Activated CD4-positive, alpha-beta T cell treated with anti-CD3 and anti-CD28 coated beads for 48 hours (primary cell): ENCODE results near the gene TPD52L2.

Source experiments
- DNase-seq: peaks from one replicate; pipeline ENCODE4 v3.0.0-alpha.2; 2020

TPD52L2 gene

DNA sequence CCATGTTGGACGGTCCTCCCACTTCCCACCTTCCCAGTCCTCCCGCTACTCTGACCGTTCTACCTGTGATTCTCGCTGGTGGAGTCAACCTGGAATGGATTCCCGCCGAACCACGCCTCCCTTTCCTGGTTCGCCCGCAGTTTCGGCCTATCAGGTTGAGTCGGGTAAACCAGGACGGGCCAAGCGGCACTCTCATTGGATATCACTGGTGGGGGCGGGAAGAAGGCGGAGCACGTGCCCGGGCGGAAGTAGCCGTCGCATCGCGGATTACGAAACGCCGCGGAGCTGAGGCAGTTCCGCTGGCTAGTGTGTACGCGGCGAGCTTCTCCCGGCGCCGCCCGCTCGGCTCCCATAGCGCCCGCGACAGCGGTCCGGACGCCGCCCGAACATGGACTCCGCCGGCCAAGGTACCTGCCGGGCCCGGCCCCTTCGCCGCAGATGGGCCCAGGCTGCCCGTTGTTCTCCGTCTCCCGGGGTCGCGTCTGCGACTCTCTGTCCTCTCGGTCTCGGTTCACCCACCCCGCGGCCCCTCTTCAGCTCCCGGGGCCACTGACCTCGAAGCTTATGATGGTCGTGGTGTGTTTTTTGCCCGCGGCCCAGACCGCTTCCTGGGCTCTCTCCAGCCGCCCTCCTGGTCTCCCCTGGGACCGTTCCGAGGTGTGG lies at the start of gene TPD52L2:
Gene TPD52L2, plus strand, starts transcription at position 293 of the 663 bp plus-strand sequence. Its CDS starts 96 bp downstream, at position 389.
- DNase-seq = peak; percentile 99

GRCh38 chr20:63815615-63816253 lies 49.3 kb upstream of the TPD52L2 start:
- no peak for DNase-seq

GRCh38 chr20:63819224-63819921 lies 45.7 kb upstream of the TPD52L2 start:
- no peak for DNase-seq

DNA sequence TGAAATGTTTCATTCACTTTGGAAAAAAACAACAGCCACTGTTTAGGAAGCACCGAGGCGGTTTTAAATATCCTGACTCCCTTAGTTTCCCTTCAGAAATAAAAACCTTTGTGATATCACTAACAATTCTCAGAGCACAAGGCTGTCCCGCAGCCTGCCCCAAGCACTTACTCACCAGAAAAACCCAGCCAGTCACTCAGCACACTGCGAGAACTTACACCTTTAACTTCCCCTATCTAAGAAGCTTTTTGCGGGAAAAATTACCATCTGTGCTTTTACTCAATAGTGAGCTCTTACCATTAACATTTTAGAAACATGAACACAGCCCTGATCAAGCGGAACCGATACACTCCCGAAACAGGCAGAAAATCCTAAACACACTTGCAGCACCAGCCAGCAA lies 43.3 kb upstream of the TPD52L2 start:
- DNase-seq = no peak

GRCh38 chr20:63822276-63822696 lies 42.8 kb upstream of the TPD52L2 start:
- no peak for DNase-seq

- no peak for DNase-seq
Observed at GRCh38 chr20:63823691-63824311, 41.3 kb upstream of the TPD52L2 start.

DNA sequence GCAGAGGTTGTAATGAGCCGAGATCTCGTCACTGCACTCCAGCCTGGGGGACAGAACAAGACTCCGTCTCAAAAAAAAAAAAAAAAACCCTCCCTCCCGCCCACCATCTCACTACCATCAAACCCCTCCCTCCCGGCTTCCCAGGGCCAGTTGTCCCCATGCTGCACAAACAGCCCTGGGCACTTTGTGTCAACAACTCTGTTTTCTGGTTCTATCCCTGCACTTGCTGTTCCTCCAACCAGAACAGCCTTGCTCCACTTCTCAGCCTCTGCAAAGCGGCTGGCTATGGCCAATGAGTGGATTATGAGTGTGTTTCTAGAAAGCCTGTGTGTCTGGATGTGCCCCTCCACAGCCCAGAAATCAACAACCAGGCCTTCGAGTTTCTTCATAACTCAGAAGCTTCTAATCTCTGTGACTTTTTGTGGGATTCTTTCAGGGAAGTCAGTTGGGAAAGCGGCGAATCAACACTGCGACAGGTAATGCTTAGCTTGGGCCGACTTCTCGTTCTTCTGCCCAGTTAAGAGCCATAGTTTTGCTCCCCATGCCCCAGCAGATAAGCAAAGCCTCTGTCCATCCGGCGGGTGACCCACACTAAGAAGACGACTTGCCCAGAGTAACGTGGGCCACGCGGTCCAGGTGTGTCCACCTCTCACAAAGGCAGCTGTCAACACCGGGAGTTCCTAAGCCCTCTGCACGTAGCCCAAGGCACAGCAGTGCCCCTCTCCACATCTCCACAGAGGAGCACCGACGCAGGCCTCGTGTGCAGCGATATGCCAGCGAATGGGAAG lies 39.5 kb upstream of the TPD52L2 start:
- no peak for DNase-seq

GRCh38 chr20:63826753-63827152 lies 38.3 kb upstream of the TPD52L2 start:
- DNase-seq = no peak

- no peak for DNase-seq
Observed at GRCh38 chr20:63828124-63828523, 36.9 kb upstream of the TPD52L2 start.

- no peak for DNase-seq
Observed at GRCh38 chr20:63828545-63828944, 36.5 kb upstream of the TPD52L2 start.

DNA sequence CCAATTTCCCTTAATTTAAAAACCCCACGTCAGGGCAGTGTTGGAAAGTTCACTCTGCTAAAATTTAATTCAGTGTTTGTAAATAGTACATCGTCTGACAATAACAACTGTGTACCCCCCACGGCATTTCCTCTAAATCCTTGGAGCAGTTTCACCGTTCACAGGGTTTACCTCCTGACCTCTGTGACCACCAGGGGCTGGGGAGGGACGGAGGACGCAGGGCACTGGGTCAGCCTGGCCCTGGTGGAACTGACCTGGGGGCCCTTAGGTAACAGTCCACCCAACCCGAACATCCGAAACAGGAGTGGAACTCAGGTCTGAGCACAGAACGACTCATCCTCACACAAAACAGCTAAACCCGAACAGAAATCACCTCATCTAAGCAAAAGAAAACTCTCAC lies 36.1 kb upstream of the TPD52L2 start:
- no peak for DNase-seq

DNA sequence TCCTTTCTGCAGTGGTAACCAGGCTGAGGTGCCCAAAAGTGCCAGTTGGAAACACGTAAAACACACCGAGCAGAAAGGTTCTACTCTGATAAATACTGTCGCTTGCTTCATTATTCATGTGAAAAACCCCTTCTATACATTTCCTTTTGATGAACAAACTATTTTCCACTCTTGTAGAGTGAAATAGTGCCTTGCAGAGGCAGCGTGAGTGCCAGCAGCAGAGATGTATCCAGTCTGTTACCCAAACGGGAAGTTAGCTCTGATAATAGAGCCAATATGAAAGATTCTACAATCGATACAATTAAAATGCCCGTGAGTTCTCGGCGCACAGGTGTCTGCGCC lies 35.5 kb upstream of the TPD52L2 start:
- DNase-seq = no peak

DNA sequence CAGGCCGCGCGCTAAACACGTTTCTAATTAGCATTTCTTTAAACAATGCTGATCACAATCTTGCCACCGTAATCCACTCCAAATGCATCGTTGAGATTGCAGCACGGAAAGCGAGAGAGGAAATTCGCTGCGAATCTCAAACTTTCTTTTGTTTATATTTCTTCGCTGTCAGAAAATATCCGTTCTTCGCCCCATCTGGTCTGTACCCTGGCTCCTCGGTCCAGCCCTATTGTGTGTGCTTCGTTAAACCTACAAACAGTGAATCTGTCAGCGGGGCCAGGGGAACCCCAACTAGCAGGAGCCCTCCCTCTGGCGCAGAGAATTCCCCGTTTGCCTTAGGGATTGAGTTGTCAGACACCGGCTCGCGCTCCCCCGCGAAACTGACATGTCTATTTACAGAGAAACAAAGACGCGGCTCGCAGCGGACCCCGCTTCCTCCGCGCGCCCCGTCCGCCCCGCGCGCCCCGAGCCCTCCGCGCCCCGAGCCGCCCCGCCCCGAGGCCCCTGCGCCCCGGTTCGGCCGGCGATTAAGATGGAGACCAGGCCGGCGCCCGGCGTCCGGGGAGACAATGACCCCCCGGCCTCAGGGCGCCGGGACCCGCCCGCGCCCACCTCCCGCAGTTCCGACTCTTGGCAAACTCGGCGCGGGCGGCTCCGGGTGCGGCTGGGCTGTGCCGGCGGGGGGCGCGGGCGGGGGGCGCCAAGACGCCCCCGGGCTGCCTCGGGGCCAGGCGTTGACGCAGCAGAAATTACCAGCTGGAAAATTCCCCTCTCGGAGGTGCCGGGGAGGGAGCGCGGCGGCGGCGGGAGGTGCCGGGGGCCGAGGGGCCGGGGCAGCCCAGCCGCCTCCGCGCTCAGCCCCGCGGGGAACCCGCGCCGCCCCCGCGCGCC lies 34.9 kb upstream of the TPD52L2 start:
- no peak for DNase-seq

DNA sequence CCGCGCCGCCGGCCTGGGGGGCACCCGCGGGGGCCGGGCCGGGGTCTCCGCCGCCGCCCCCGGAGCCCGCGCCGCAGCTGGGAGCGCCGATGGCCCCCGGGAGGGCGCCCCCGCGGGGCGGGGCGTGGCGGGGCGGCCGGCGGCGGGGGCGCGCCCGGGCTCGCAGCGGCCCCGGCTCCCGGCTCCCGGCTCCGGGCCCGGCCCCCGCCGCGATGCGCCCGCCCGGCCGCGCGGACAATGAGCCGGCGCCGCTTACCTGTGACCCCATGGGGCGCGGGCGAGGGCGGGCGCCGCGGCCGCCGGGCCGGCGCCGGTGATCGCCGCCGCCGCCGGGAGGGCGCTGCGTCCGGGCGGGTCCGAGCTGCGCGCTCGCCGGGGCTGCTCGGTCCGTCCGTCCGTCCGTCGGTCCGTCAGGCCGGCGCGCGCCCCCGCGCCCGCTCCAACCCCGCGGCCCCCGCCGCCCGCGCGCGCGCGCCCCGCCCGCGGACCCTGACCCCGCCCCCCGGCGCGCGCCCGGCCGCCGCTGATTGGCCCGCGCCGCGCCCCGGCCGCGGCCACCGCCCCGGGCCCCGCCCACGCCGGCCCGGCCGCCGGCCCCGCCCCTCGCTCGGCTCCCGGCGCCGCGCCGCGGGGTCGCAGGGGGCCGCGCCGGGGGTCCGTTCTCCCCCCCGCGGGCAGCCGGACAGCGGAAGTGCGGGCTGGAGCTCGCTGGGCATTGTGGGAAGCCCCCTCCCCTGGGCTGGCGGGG lies 34.1 kb upstream of the TPD52L2 start, which contains the start of gene ZBTB46:
Gene ZBTB46, minus strand, starts transcription at position 424 of the 748 bp plus-strand sequence. CDS start 40,507 bp downstream, outside the sequence.
- DNase-seq = no peak

- no peak for DNase-seq
Observed at GRCh38 chr20:63831646-63831992, 33.5 kb upstream of the TPD52L2 start.

DNA sequence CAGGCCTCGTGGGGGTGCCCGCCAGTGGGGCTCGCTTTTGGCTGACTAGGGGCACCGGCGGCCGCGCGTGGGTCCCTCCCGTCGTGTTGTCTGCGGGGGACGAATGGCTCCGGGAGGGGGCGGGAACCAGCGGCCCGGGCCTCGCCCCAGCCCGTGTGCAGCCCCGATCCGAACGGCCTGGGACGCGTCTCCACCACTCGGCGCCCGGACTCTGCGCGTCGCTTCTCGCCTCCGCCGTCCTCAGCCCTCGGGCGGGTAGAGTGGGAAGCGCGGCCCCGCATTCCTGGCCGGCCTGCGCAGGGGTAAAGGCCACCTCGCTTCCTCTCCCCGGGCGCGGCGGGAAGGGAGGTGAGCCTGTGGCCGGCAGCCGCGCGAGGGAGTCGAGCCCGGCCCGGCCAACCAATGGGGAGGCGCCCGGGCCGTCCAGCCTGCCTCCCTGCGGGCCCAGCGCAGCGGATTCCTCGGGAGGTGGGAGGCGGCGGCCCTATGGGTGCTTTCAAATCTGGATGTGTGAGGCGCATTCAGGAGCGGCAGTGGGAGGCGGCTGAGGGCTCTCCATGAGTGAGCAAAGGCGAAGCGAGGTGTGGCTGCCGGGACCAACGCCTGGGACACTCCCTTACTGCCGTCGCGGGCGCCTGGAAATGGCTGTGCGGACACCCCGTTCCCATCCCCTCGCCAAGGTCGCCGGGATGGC lies 32.9 kb upstream of the TPD52L2 start:
- no peak for DNase-seq

GRCh38 chr20:63833776-63834490 lies 31.1 kb upstream of the TPD52L2 start:
- DNase-seq = no peak

DNA sequence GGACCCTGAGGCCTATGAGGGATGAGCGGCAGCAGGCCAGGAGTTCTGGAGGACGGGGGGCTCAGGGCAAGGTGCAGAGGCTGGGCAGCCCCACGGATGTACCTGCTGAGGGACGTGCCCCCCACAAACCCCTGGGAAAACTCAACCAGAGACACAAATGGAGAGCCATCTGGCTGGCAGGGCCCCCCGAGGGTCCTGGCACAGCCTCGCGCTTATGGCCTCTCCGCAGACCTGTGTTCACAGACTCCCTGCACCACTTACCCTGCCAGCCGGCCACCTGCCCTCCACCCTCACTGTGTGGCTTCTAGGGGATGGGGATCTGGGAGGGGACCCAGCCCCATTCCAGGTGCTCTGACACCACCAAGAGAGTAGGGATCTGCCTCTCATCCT lies 30.6 kb upstream of the TPD52L2 start:
- DNase-seq = no peak

DNA sequence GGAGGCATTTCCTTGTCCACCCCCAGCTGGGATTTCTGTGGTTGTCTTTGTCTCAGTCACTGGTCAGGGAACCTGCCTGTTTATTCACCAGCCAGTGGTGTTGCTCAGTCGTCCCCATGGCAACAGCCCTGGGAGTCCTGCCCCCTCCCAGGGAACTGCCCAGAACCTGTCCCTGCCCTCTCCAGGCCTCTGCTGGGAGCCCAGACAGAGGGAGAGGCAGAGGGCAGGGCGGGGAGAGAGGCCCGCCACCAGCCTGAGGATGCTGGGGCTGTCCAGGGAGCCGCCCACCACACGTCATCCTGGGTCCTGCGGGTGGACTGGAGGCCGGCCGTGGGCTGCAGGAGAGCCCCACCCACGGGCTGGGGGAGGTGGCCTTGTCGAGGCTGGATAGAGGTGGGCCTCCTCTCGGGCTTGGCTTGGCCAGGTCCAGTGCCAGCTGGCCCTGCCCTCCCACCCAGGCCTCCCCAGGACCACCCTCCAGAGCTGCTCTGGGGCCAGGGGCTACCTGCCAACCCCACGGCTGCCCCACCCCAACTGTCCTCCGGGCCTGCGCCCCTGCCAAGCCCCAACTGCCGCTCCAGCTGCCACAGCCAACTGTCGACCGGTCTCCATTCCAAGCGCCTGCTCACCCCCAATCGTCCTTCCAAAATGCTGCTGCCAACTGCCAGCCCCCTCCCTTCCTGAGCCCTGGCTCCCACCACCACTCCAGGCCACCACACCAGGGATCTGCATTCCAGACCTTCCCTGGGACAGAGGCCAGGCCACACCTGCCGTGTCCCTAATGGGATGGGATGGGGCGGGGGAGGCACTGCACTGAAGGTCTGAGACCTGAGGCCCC lies 29.8 kb upstream of the TPD52L2 start:
- no peak for DNase-seq
